ENCODE data around the gene PACS2. TPM values are rescaled to one million over a fixed set of nuclear protein-coding genes. Genes with fewer than 3 reads are reported as not detected.

The PACS2 gene
- total RNA-seq, 2 experiments from 2014 or later = 57.7 to 61.5 TPM

- Histone ChIP-seq H3K9me3 (ENCODE audit: control insufficient read depth in 1 of 2, insufficient read depth in 1 of 2, low read length in 2 of 2) (no peaks in the 10 kb centered on the region), H3K4me3 (ENCODE audit: low read length) (no peak overlapping the region), H3K27me3 (ENCODE audit: control insufficient read depth in 1 of 2, insufficient read depth in 2 of 2, low read length in 2 of 2) (no peaks in the 10 kb centered on the region), H3K36me3 (ENCODE audit: insufficient read depth, low read length) (peaks cover 8% of the 10 kb centered on the region), H3K4me1 (ENCODE audit: insufficient read depth, low read length) (peaks cover 13% of the 10 kb centered on the region), H3K27ac (ENCODE audit: low read depth in 1 of 2, low read length in 2 of 2) (no peak overlapping the region)
- Mint-ChIP-seq H3K36me3 (ENCODE audit: low read depth) (peaks cover 9% of the 10 kb centered on the region), H3K4me3 (no peak overlapping the region), H3K27ac (no peak overlapping the region), H3K27me3 (no peaks in the 10 kb centered on the region), H3K9me3 (no peaks in the 10 kb centered on the region), H3K4me1 (ENCODE audit: low read depth) (peaks cover 15% of the 10 kb centered on the region)
- ChIA-PET POLR2A (interaction anchor here (0.9 kb wide), 1 partner anchor 10 kb away, joined by 3 read pairs; no protein-coding TSS in a partner anchor), CTCF (interaction anchor here (0.6 kb wide), 1 partner anchor 91 kb away, joined by 3 read pairs; no protein-coding TSS in a partner anchor)
- TF ChIP-seq CTCF (IDR thresholded peaks at IDR 0.05) = no peak
- intact Hi-C loops (cut with DNase I, micrococcal nuclease) = no loop called here
- ATAC-seq (ENCODE audit: poor library complexity) (no peak), DNase-seq (no peak)
Observed at GRCh38 chr14:105437723-105438500, 123.4 kb downstream of the PACS2 start.

GRCh38 chr14:105439179-105439578 lies 124.6 kb downstream of the PACS2 start:
- Histone ChIP-seq H3K9me3 (ENCODE audit: control insufficient read depth in 1 of 2, insufficient read depth in 1 of 2, low read length in 2 of 2) (no peaks in the 10 kb centered on the region), H3K27me3 (ENCODE audit: control insufficient read depth in 1 of 2, insufficient read depth in 2 of 2, low read length in 2 of 2) (no peaks in the 10 kb centered on the region), H3K4me3 (ENCODE audit: low read length) (no peak overlapping the region), H3K36me3 (ENCODE audit: insufficient read depth, low read length) (peaks cover 8% of the 10 kb centered on the region), H3K4me1 (ENCODE audit: insufficient read depth, low read length) (peaks cover 13% of the 10 kb centered on the region), H3K27ac (ENCODE audit: low read depth in 1 of 2, low read length in 2 of 2) (no peak overlapping the region)
- H3K9me3 Mint-ChIP-seq = no peaks in the 10 kb centered on the region
- H3K4me1 Mint-ChIP-seq (ENCODE audit: low read depth) = peaks cover 15% of the 10 kb centered on the region
- no peak for ATAC-seq (ENCODE audit: poor library complexity)
- no peaks in the 10 kb centered on the region for H3K27me3 Mint-ChIP-seq
- no peak overlapping the region for H3K27ac Mint-ChIP-seq
- intact Hi-C loops (cut with DNase I, micrococcal nuclease) = no loop called here
- no peak overlapping the region for H3K4me3 Mint-ChIP-seq
- H3K36me3 Mint-ChIP-seq (ENCODE audit: low read depth) = peaks cover 9% of the 10 kb centered on the region
- no peak for DNase-seq
- POLR2A ChIA-PET = interaction anchor here (0.9 kb wide), 1 partner anchor 8 kb away, joined by 3 read pairs; no protein-coding TSS in a partner anchor
- TF ChIP-seq CTCF (IDR thresholded peaks at IDR 0.05) = no peak
- CTCF ChIA-PET = no interaction called here

DNA sequence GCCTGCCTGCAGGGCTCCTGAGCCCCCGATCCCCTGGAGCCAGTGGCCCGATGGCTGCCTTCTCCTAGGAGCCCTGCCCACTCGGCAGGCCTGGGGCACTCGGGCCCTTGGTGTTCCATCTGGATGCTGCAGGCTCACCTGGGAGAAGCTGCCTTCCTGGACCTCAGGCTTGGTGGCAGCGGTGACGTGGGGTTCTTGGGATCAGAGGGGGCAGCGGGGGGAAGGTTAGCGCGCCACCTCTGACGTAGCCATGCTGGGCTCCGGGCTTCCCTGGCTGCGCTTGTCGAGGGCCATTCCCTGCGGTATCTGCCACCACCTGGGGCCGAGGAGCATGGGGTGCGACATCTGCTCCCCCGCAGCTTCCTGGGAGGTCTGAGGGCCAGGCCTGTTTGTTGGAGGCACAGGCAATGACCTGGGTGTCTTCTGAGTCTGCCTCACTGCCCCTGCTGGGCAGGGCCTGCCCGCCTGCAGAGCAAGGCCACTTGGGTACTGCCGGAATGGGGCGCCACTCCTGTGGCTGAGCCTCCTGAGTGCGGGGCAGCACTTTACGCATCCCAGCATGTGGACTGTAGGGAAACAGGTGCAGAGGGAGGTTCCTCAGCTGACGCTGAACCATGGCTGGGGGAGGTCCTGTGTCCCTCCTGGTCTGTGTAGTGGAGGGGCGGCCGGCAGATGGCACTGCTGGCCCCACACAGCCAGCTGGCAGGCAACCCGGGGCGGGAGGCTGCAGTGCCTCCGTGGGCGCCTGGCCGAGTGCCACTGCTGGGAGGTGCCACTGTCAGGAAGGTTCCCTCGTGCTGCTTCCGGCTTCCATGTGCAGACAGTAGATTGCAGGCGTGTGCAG lies 125.4 kb downstream of the PACS2 start:
- H3K4me1 Mint-ChIP-seq (ENCODE audit: low read depth) = peaks cover 13% of the 10 kb centered on the region
- no peaks in the 10 kb centered on the region for H3K27me3 Mint-ChIP-seq
- ATAC-seq (ENCODE audit: poor library complexity) (no peak), DNase-seq (no peak)
- H3K9me3 Mint-ChIP-seq = no peaks in the 10 kb centered on the region
- Histone ChIP-seq H3K27me3 (ENCODE audit: control insufficient read depth in 1 of 2, insufficient read depth in 2 of 2, low read length in 2 of 2) (no peaks in the 10 kb centered on the region), H3K27ac (ENCODE audit: low read depth in 1 of 2, low read length in 2 of 2) (no peak overlapping the region), H3K4me1 (ENCODE audit: insufficient read depth, low read length) (peaks cover 13% of the 10 kb centered on the region), H3K9me3 (ENCODE audit: control insufficient read depth in 1 of 2, insufficient read depth in 1 of 2, low read length in 2 of 2) (no peaks in the 10 kb centered on the region), H3K4me3 (ENCODE audit: low read length) (no peak overlapping the region), H3K36me3 (ENCODE audit: insufficient read depth, low read length) (peaks cover 8% of the 10 kb centered on the region)
- peaks cover 9% of the 10 kb centered on the region for H3K36me3 Mint-ChIP-seq (ENCODE audit: low read depth)
- intact Hi-C loops (cut with DNase I, micrococcal nuclease) = no loop called here
- H3K27ac Mint-ChIP-seq = no peak overlapping the region
- no peak for TF ChIP-seq CTCF (IDR thresholded peaks at IDR 0.05)
- ChIA-PET POLR2A (no interaction called here), CTCF (no interaction called here)
- no peak overlapping the region for H3K4me3 Mint-ChIP-seq

Data from CD4-positive, alpha-beta T cell (primary cell).